T-helper 1 cell treated with Interleukin-12 subunit alpha and Interleukin-12 subunit beta and Interleukin-4 antibody, amounts not matched to agents 30 ng/mL and 1 ng/mL, for 36 hours (primary cell): Measurements from ENCODE around the gene WFIKKN1. TPM values are rescaled to one million over a fixed set of nuclear protein-coding genes. Genes with fewer than 3 reads are reported as not detected.

Source experiments
- intact Hi-C: fragments of 100-400 bp; cut with micrococcal nuclease; formaldehyde crosslinking; loops from one replicate; pipeline ENCODE4 v1.15.1; 2024
- total RNA-seq: library from RNA; stranded (reverse); gene quantifications from 2 replicates; pipeline ENCODE4 v1.2.3, GENCODE V29; 2022

Gene WFIKKN1
- total RNA-seq, 1 donor from 2014 or later: 0.69 TPM

DNA sequence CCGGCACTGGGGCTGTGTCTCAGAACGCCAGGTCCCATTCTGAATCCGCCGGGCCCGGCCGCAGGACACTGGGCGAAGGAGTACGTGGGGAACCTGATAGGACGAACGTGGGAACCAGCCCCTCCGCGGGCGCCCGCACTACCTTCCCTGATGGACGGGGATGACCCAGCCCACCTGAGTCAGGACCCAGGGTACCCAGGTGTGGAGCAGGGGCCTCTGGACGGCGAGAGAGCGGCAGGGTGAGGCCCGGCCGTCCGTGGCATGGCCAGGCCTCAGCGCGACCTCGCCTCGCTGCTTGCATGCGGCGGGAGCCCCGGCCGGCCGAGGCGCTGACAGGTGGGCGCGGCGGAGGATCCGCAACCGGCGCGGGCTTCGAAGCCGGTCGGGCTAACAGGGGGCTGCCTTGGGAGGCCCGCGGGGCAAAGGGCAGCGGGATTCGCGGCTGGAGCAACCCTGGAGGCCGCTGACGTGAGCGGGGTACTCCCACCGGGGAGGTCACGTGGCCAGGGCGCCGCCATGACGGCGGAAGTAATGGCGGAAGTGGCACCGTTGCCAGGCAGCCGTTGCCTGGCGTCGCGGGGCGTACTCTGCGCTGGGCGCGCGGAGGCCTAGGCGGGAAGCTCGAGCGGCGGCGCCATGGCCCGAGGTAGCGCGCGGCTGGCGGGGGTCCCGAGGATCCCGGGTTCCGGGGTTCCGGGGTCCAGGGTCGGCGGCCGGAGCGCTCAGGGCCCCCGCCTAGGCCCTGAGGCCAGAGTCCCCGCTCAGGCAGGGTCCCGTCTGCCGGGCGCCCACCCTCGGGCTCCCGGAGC lies 18.2 kb downstream of the WFIKKN1 start, which contains the start of gene WDR90:
Gene WDR90, plus strand, starts transcription at position 585 of the 809 bp plus-strand sequence. Its CDS starts 52 bp downstream, at position 637.
- intact Hi-C loops: loop anchor here (1.0 kb wide), 5 partner anchors 8 to 35 kb away; partner anchors contain the start of genes JMJD8, MCRIP2, METTL26 and RHOT2

GRCh38 chr16:649631-650030 lies 18.8 kb downstream of the WFIKKN1 start:
- intact Hi-C loops: loop anchor here (1.0 kb wide), 5 partner anchors 8 to 35 kb away; partner anchors contain the start of genes JMJD8, MCRIP2, METTL26 and RHOT2

DNA sequence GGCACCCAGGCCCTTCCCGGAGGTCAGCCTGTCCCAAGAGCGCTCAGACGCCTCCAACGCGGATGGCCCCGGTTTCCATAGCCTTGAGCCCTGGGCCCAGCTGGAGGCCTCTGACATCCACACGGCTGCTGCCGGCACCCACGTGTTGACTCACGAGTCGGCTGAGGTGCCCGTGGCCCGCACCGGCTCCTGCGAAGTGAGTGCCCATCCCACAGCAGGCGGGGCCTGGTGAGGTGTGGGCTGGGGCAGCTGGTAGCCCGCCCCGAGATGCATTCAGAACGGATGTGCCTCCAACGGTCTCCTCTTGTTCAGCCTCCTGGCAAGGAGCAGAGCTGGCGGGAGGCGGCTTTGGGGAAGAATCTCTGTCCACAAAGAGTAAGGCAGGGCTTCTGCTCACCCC lies 21.1 kb downstream of the WFIKKN1 start:
- intact Hi-C loops: no loop called here

GRCh38 chr16:652454-653305 lies 21.9 kb downstream of the WFIKKN1 start:
- intact Hi-C loops: no loop called here

DNA sequence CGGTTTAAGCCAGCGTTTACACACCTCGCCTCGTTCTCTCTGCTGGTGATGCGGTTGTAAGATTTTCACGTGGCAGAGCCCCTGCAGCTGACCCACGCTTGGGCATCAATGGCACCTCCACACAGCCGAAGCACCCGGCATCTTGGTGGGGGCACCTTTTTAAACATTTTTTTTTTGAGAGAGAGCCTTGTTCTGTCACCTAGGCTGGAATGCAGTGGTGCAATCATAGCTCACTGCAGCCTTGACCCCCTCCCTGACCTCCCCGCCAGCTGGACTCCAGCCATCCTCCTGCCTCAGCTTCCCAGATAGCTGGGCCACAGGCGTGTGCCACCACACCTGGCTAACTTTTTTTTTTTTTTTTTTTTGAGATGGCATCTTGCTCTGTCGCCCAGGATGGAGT lies 23.2 kb downstream of the WFIKKN1 start:
- intact Hi-C loops: no loop called here

DNA sequence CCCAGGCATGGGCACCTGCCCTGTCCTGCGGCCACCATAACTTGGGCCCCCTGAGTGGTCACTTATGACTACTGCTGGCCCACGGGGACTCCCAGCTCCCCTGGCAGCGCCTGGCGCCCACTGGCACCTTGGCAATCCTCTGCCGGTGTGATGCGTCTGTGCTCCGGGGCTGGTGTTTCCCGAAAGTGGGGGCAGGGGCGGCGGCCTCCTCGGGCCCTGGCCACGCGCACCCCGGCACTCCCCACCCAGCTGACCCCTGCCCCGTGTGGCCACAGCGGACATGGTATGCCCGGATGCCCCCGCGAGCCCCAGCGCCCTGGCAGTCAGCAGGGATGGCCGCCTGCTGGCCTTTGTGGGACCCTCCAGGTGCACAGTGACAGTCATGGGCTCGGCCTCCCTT lies 26.7 kb downstream of the WFIKKN1 start:
- intact Hi-C loops: no loop called here

GRCh38 chr16:658679-659571 lies 28.1 kb downstream of the WFIKKN1 start:
- intact Hi-C loops: no loop called here

GRCh38 chr16:659618-660017 lies 28.8 kb downstream of the WFIKKN1 start:
- intact Hi-C loops: loop anchor here (1.0 to 10.0 kb wide), 4 partner anchors 20 to 275 kb away; partner anchors contain the start of gene PGAP6

- intact Hi-C loops: loop anchor here (1.0 to 10.0 kb wide), 4 partner anchors 19 to 275 kb away; partner anchors contain the start of gene PGAP6
Measured at GRCh38 chr16:660132-660458, 29.3 kb downstream of the WFIKKN1 start.

DNA sequence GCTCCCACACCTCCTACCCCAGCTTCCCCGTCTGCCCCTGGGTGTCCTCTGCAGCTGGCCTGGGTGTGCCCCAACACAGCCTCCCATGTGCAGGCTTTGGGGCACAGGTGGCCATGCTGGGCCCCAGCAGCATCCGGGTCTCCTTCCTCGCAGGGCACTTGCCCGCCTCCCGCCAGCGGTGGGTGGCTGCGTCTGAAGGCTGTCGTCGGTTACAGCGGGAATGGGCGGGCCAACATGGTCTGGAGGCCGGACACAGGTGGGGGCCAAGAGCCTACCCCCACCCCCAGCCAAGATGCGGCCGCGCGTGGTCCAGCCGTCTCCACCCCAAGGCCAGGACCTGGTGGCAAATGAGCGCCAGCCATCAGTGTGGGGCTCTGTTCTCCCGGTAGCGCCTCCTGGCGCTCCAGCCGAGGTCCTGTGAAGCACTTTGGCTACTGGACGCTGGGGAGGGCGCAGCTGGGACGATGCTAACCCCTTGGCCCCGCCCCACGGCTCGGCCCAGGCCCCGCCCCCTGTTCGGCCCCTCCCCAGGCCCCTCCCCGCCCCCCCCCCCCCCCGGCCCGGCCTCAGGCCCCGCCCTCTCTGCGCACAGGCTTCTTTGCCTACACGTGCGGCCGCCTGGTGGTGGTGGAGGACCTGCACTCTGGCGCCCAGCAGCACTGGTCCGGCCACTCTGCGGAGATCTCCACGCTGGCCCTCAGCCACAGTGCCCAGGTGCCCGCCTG lies 29.8 kb downstream of the WFIKKN1 start:
- intact Hi-C loops: loop anchor here (1.0 to 10.0 kb wide), 4 partner anchors 19 to 276 kb away; partner anchors contain the start of gene PGAP6

- intact Hi-C loops: loop anchor here (2.0 to 10.0 kb wide), 2 partner anchors 73 to 277 kb away; partner anchors contain the start of gene PGAP6
Measured at GRCh38 chr16:661184-661821, 30.5 kb downstream of the WFIKKN1 start.

DNA sequence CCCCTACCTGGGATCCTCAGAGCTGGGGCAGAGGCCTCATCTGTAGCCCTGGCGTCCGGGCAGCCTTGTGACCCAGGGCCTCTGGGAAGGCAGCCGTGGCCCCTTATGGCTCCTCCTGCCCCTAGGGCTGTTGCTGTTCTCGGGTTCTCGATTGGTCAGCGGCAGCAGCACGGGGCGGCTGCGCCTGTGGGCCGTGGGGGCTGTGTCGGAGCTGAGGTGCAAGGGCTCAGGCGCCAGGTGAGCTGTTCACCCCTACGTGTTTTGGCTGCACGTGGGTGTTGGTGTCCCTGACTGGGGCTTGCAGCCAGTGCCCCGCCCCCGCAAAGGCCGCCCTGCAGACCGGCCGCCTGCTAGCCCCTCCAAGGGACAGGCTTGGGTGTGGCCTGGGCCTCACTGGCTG lies 31.3 kb downstream of the WFIKKN1 start:
- intact Hi-C loops: loop anchor here (10.0 kb wide), 1 partner anchor 277 kb away; the partner anchor contains the start of gene PGAP6

DNA sequence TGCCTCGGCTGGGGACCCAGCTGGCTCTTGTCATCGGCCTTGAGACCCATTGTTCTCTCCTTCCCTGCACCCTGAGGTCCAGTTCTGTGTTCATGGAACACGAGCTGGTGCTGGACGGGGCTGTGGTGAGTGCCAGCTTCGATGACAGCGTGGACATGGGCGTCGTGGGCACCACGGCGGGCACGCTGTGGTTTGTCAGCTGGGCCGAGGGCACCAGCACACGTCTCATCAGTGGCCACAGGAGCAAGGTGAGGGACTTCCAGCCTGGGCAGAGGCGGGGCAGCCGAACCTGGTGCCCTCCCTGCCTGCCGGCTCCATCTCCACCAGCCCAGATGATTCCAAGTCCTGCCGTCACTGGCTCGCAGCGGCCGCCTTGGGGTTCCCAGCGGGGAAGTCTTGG lies 31.8 kb downstream of the WFIKKN1 start:
- intact Hi-C loops: loop anchor here (10.0 kb wide), 1 partner anchor 278 kb away; the partner anchor contains the start of gene PGAP6

GRCh38 chr16:666572-666971 lies 35.8 kb downstream of the WFIKKN1 start:
- intact Hi-C loops: loop anchor here (5.0 to 10.0 kb wide), 2 partner anchors 139 to 282 kb away; partner anchors contain the start of genes CAPN15 and PGAP6

DNA sequence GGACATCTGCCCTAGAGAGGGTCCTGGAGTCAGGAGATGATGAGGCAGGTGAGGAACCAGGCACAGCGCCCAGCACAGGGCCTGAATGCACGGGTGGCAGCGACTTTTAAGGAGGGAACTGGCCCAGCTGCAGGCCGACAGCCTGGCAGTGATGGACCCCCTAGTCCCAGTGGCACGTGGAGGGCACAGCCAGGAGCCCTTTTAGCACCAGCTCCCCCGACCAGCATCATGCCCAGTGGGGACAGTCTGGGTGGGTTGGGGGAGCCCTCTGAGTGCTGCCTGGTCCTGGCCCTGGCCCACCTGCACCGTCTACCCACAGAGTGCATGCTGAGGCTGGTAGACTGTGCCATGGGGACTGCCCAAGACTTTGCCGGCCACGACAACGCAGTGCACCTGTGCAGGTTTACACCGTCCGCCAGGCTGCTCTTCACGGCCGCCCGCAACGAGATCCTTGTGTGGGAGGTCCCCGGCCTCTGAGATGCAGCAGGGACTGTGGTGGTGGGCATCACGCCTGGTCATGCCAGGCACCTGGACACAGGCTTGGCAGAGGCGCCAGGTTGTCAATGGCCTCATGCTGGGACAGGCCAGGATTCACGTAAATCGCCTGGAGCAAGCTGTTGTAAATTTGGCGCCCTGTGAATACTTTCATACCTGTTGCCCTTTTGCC lies 36.5 kb downstream of the WFIKKN1 start:
- intact Hi-C loops: loop anchor here (5.0 to 10.0 kb wide), 2 partner anchors 140 to 282 kb away; partner anchors contain the start of genes CAPN15 and PGAP6

GRCh38 chr16:667780-668518 lies 37.2 kb downstream of the WFIKKN1 start, which contains the start of gene RHOT2:
Gene RHOT2 (plus strand): TSS chr16:668132. CDS start chr16:668200, 68 bp downstream.
- intact Hi-C loops: loop anchor here (1.0 to 10.0 kb wide), 6 partner anchors 11 to 283 kb away; partner anchors contain the start of genes CAPN15, JMJD8, PGAP6 and WDR90

DNA sequence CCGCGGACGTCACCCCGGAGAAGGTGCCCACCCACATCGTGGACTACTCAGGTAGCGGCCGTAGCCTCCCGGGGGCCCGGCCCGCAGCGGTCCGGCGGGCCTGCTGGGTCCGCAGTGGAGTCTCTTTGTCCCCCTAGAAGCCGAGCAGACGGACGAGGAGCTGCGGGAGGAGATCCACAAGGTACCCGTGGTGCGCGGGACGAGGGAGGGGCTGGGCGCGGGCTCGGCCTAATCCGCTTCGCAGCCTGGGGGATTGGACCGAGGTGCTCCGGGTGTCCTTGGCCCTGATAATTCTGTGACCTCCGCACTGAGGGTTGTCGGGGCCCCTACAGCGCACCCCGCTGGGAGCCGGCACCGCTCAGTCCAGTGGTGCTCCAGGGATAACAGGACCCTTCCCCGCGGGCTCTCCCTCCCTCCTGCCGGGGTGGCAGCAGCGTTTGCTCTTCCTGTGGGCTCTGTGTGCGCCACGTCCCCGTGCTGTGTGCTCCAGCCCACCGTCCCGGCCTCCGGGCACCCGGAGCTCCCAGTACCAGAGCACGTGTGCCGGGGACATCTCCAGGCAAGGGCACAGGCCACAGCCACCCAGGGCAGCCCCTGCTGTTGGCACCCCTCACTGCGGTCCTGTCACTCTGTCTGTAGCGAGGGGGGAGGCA lies 37.9 kb downstream of the WFIKKN1 start:
- intact Hi-C loops: loop anchor here (1.0 to 10.0 kb wide), 6 partner anchors 11 to 284 kb away; partner anchors contain the start of genes CAPN15, JMJD8, PGAP6 and WDR90
